ENCODE measurements around the gene GNPAT.

GNPAT gene

GRCh38 chr1:231213831-231214573 lies 27.0 kb upstream of the GNPAT start:
- no peak for DNase-seq (ENCODE audit: low read depth)

GRCh38 chr1:231214918-231215680 lies 25.9 kb upstream of the GNPAT start:
- no peak for DNase-seq (ENCODE audit: low read depth)

GRCh38 chr1:231215681-231216385 lies 25.2 kb upstream of the GNPAT start:
- DNase-seq (ENCODE audit: low read depth) = no peak

GRCh38 chr1:231216498-231216897 lies 24.5 kb upstream of the GNPAT start:
- no peak for DNase-seq (ENCODE audit: low read depth)

- DNase-seq (ENCODE audit: low read depth) = no peak
These were observed 24.0 kb upstream of the GNPAT start for GRCh38 chr1:231217056-231217455.

GRCh38 chr1:231218078-231218477 lies 22.9 kb upstream of the GNPAT start:
- DNase-seq (ENCODE audit: low read depth) = no peak

GRCh38 chr1:231219422-231220401 lies 21.3 kb upstream of the GNPAT start:
- no peak for DNase-seq (ENCODE audit: low read depth)

GRCh38 chr1:231220801-231221200 lies 20.2 kb upstream of the GNPAT start:
- DNase-seq (ENCODE audit: low read depth) = no peak

GRCh38 chr1:231226156-231226555 lies 14.9 kb upstream of the GNPAT start:
- DNase-seq (ENCODE audit: low read depth) = no peak

- no peak for DNase-seq (ENCODE audit: low read depth)
These were observed 9.5 kb upstream of the GNPAT start for GRCh38 chr1:231231511-231231910.

- no peak for DNase-seq (ENCODE audit: low read depth)
These were observed 7.9 kb upstream of the GNPAT start for GRCh38 chr1:231232870-231233734.

- no peak for DNase-seq (ENCODE audit: low read depth)
These were observed 7.1 kb upstream of the GNPAT start for GRCh38 chr1:231233735-231234417.

- no peak for DNase-seq (ENCODE audit: low read depth)
These were observed 6.5 kb upstream of the GNPAT start for GRCh38 chr1:231234506-231234905.

- DNase-seq (ENCODE audit: low read depth) = no peak
These were observed 5.3 kb upstream of the GNPAT start for GRCh38 chr1:231235526-231236207.

GRCh38 chr1:231236208-231236591 lies 4.8 kb upstream of the GNPAT start:
- DNase-seq (ENCODE audit: low read depth) = no peak

GRCh38 chr1:231236938-231237337 lies 4.1 kb upstream of the GNPAT start:
- DNase-seq (ENCODE audit: low read depth) = no peak

- no peak for DNase-seq (ENCODE audit: low read depth)
These were observed 2.7 kb upstream of the GNPAT start for GRCh38 chr1:231238298-231238697.

- no peak for DNase-seq (ENCODE audit: low read depth)
These were observed 505 bp upstream of the GNPAT start for GRCh38 chr1:231240531-231240882.

GRCh38 chr1:231241750-231242149 lies 738 bp downstream of the GNPAT start:
- no peak for DNase-seq (ENCODE audit: low read depth)
